ENCODE measurements around the gene MEGF10.
"Not testable (repeated sequence)": the region's sequence is repeated elsewhere in the genome, so short reads cannot be mapped to it uniquely, and the experiment has no call there.

Gene MEGF10

GRCh38 chr5:127293373-127293772, 2.8 kb downstream of the MEGF10 start:
- H3K4me3 ChIP-seq (replicated peaks; ENCODE audit: low read depth, low read length), result no peak overlapping the region
- TF ChIP-seq CTCF (IDR thresholded peaks at IDR 0.05; ENCODE audit: low read length, missing control alignments), result no peak
- no peak for DNase-seq (ENCODE audit: low read depth)

GRCh38 chr5:127294829-127295228, 4.2 kb downstream of the MEGF10 start:
- no peak overlapping the region for H3K4me3 ChIP-seq (replicated peaks; ENCODE audit: low read depth, low read length)
- TF ChIP-seq CTCF (IDR thresholded peaks at IDR 0.05; ENCODE audit: low read length, missing control alignments), result no peak
- no peak for DNase-seq (ENCODE audit: low read depth)

- H3K4me3 ChIP-seq (replicated peaks; ENCODE audit: low read depth, low read length), result no peak overlapping the region
- DNase-seq (ENCODE audit: low read depth), result no peak
- TF ChIP-seq CTCF (IDR thresholded peaks at IDR 0.05; ENCODE audit: low read length, missing control alignments), result no peak
Measured at GRCh38 chr5:127295454-127295853, 4.9 kb downstream of the MEGF10 start.

GRCh38 chr5:127296321-127296720, 5.7 kb downstream of the MEGF10 start:
- no peak for TF ChIP-seq CTCF (IDR thresholded peaks at IDR 0.05; ENCODE audit: low read length, missing control alignments)
- no peak for DNase-seq (ENCODE audit: low read depth)
- H3K4me3 ChIP-seq (replicated peaks; ENCODE audit: low read depth, low read length), result no peak overlapping the region

GRCh38 chr5:127296894-127297293, 6.3 kb downstream of the MEGF10 start:
- not testable (repeated sequence) for DNase-seq (ENCODE audit: low read depth)

GRCh38 chr5:127297348-127298035, 6.9 kb downstream of the MEGF10 start:
- TF ChIP-seq CTCF (IDR thresholded peaks at IDR 0.05; ENCODE audit: low read length, missing control alignments), result no peak
- no peak for DNase-seq (ENCODE audit: low read depth)

More at GRCh38 chr5:127296894-127297293, 6.3 kb downstream of the MEGF10 start:
- H3K4me3 ChIP-seq (replicated peaks; ENCODE audit: low read depth, low read length), result not testable (repeated sequence)

GRCh38 chr5:127298036-127298429, 7.4 kb downstream of the MEGF10 start:
- H3K4me3 ChIP-seq (replicated peaks; ENCODE audit: low read depth, low read length), result no peak overlapping the region
- no peak for TF ChIP-seq CTCF (IDR thresholded peaks at IDR 0.05; ENCODE audit: low read length, missing control alignments)
- no peak for DNase-seq (ENCODE audit: low read depth)

More at GRCh38 chr5:127297348-127298035, 6.9 kb downstream of the MEGF10 start:
- H3K4me3 ChIP-seq (replicated peaks; ENCODE audit: low read depth, low read length), result no peak overlapping the region
